ENCODE data around the gene ESD.

The ESD gene

GRCh38 chr13:46831588-46832194 lies 34.7 kb upstream of the ESD start:
- DNase-seq (ENCODE audit: low read depth) = peak; percentile 70
- no peak overlapping the region for H3K4me3 ChIP-seq (ENCODE audit: low read depth, low read length)
- TF ChIP-seq MYC (IDR thresholded peaks at IDR 0.05; ENCODE audit: low read depth, low read length) (no peak), MAX (IDR thresholded peaks at IDR 0.05; ENCODE audit: low read depth, low read length) (no peak), POLR2A (IDR thresholded peaks at IDR 0.05; ENCODE audit: extremely low read depth, insufficient read length) (no peak), CTCF (IDR thresholded peaks at IDR 0.05; ENCODE audit: low read depth, low read length) (peak; percentile 70)

GRCh38 chr13:46830405-46831005 lies 33.5 kb upstream of the ESD start:
- TF ChIP-seq POLR2A (IDR thresholded peaks at IDR 0.05; ENCODE audit: extremely low read depth, insufficient read length) (no peak), CTCF (IDR thresholded peaks at IDR 0.05; ENCODE audit: low read depth, low read length) (no peak), MYC (IDR thresholded peaks at IDR 0.05; ENCODE audit: low read depth, low read length) (no peak), MAX (IDR thresholded peaks at IDR 0.05; ENCODE audit: low read depth, low read length) (no peak)
- no peak for DNase-seq (ENCODE audit: low read depth)
- no peak overlapping the region for H3K4me3 ChIP-seq (ENCODE audit: low read depth, low read length)

GRCh38 chr13:46822551-46822950 lies 25.6 kb upstream of the ESD start:
- no peak for DNase-seq (ENCODE audit: low read depth)
- H3K4me3 ChIP-seq (ENCODE audit: low read depth, low read length) = no peak overlapping the region
- TF ChIP-seq MAX (IDR thresholded peaks at IDR 0.05; ENCODE audit: low read depth, low read length) (no peak), MYC (IDR thresholded peaks at IDR 0.05; ENCODE audit: low read depth, low read length) (no peak), CTCF (IDR thresholded peaks at IDR 0.05; ENCODE audit: low read depth, low read length) (no peak), POLR2A (IDR thresholded peaks at IDR 0.05; ENCODE audit: extremely low read depth, insufficient read length) (no peak)

GRCh38 chr13:46817838-46818476 lies 21.0 kb upstream of the ESD start:
- DNase-seq (ENCODE audit: low read depth) = no peak
- no peak for TF ChIP-seq MAX (IDR thresholded peaks at IDR 0.05; ENCODE audit: low read depth, low read length)
- TF ChIP-seq CTCF (IDR thresholded peaks at IDR 0.05; ENCODE audit: low read depth, low read length) = no peak
- no peak for TF ChIP-seq MYC (IDR thresholded peaks at IDR 0.05; ENCODE audit: low read depth, low read length)
- TF ChIP-seq POLR2A (IDR thresholded peaks at IDR 0.05; ENCODE audit: extremely low read depth, insufficient read length) = no peak
- H3K4me3 ChIP-seq (ENCODE audit: low read depth, low read length) = no peak overlapping the region

- no peak for TF ChIP-seq POLR2A (IDR thresholded peaks at IDR 0.05; ENCODE audit: extremely low read depth, insufficient read length)
- no peak overlapping the region for H3K4me3 ChIP-seq (ENCODE audit: low read depth, low read length)
- no peak for DNase-seq (ENCODE audit: low read depth)
Measured at GRCh38 chr13:46817095-46817494, 20.1 kb upstream of the ESD start.

GRCh38 chr13:46816371-46816770 lies 19.4 kb upstream of the ESD start:
- TF ChIP-seq MYC (IDR thresholded peaks at IDR 0.05; ENCODE audit: low read depth, low read length) (no peak), MAX (IDR thresholded peaks at IDR 0.05; ENCODE audit: low read depth, low read length) (no peak), POLR2A (IDR thresholded peaks at IDR 0.05; ENCODE audit: extremely low read depth, insufficient read length) (no peak), CTCF (IDR thresholded peaks at IDR 0.05; ENCODE audit: low read depth, low read length) (no peak)
- H3K4me3 ChIP-seq (ENCODE audit: low read depth, low read length) = no peak overlapping the region
- no peak for DNase-seq (ENCODE audit: low read depth)
